HepG2 (cell line): ENCODE results near the gene SLC4A5. TPM values are rescaled to one million over a fixed set of nuclear protein-coding genes. Genes with fewer than 3 reads are reported as not detected.

Experiments used
- ARID4A ChIP-seq: sonication (generic); formaldehyde crosslinking; IDR thresholded peaks from 2 replicates; pipeline ENCODE4 v1.5.0; 2020; ENCODE audit warnings: mild to moderate bottlenecking, missing genetic modification reagents, borderline replicate concordance
- BHLHE40 ChIP-seq: IDR thresholded peaks from 2 replicates; pipeline ENCODE4 v1.6.1; 2011; ENCODE audit warnings: low read length, improper control_type of control experiment
- CHCHD3 ChIP-seq: sonication (generic); formaldehyde crosslinking; IDR thresholded peaks from 2 replicates; pipeline ENCODE4 v1.8.0; 2022; ENCODE audit warnings: mild to moderate bottlenecking, missing genetic modification reagents, moderate library complexity
- EED ChIP-seq: sonication (generic); formaldehyde crosslinking; IDR thresholded peaks from 2 replicates; pipeline ENCODE4 v1.5.0; 2020; ENCODE audit warnings: mild to moderate bottlenecking, missing genetic modification reagents
- ELK4 ChIP-seq: sonication (generic); formaldehyde crosslinking; IDR thresholded peaks from 2 replicates; pipeline ENCODE4 v1.9.0; 2021; ENCODE audit warnings: missing genetic modification reagents, borderline replicate concordance
- HOXA7 ChIP-seq: sonication (generic); formaldehyde crosslinking; IDR thresholded peaks from 2 replicates; pipeline ENCODE4 v1.8.1; 2022; ENCODE audit warnings: mild to moderate bottlenecking, missing genetic modification reagents, moderate library complexity
- MAZ ChIP-seq, 2 experiments: sonication (generic) in 1 of 2; formaldehyde crosslinking in 1 of 2; IDR thresholded peaks; 2 replicates each; pipeline versions ENCODE4 v1.5.0 to v1.6.1; 2012 to 2020; ENCODE audit warnings: low read depth in 2 of 2, mild to moderate bottlenecking in 2 of 2, borderline replicate concordance in 1 of 2, improper control_type of control experiment in 1 of 2, low read length in 1 of 2, missing genetic modification reagents in 1 of 2, moderate library complexity in 1 of 2
- MED8 ChIP-seq: sonication (generic); formaldehyde crosslinking; IDR thresholded peaks from 2 replicates; pipeline ENCODE4 v1.8.1; 2023; ENCODE audit warnings: mild to moderate bottlenecking, missing genetic modification reagents; ENCODE audit not compliant: insufficient replicate concordance
- MTF1 ChIP-seq: sonication (generic); formaldehyde crosslinking; IDR thresholded peaks from 2 replicates; pipeline ENCODE4 v1.5.0; 2020; ENCODE audit warnings: missing genetic modification reagents
- MXI1 ChIP-seq: IDR thresholded peaks from 3 replicates; pipeline ENCODE4 v1.6.1; 2012; ENCODE audit warnings: low read depth, low read length, inconsistent platforms, borderline replicate concordance
- NAIF1 ChIP-seq: sonication (generic); formaldehyde crosslinking; IDR thresholded peaks from 2 replicates; pipeline ENCODE4 v1.5.0; 2020; ENCODE audit warnings: mild to moderate bottlenecking, missing genetic modification reagents, borderline replicate concordance
- NR2F1 ChIP-seq, 2 experiments: fragments of 450-650 bp in 1 of 2; formaldehyde crosslinking in 1 of 2; IDR thresholded peaks; 2 replicates each; pipeline versions ENCODE4 v1.5.0 to v1.6.1; 2016 to 2020; ENCODE audit warnings: mild to moderate bottlenecking in 1 of 2, missing compliant biosample characterization in 1 of 2, missing genetic modification reagents in 1 of 2, moderate library complexity in 1 of 2
- PAX8 ChIP-seq: sonication (generic); formaldehyde crosslinking; IDR thresholded peaks from 2 replicates; pipeline ENCODE4 v1.8.0; 2022; ENCODE audit warnings: mild to moderate bottlenecking, missing genetic modification reagents, borderline replicate concordance
- SALL2 ChIP-seq: sonication (generic); formaldehyde crosslinking; IDR thresholded peaks from 2 replicates; pipeline ENCODE4 v1.8.1; 2023; ENCODE audit warnings: mild to moderate bottlenecking, missing genetic modification reagents, inconsistent platforms
- YEATS2 ChIP-seq: sonication (generic); formaldehyde crosslinking; IDR thresholded peaks from 2 replicates; pipeline ENCODE4 v1.4.0; 2020; ENCODE audit warnings: missing genetic modification reagents, borderline replicate concordance
- ZBTB2 ChIP-seq: sonication (generic); formaldehyde crosslinking; IDR thresholded peaks from 2 replicates; pipeline ENCODE4 v1.8.0; 2022; ENCODE audit warnings: low read depth, missing genetic modification reagents
- ZBTB3 ChIP-seq: sonication (generic); formaldehyde crosslinking; IDR thresholded peaks from 2 replicates; pipeline ENCODE4 v1.4.0; 2020; ENCODE audit warnings: low read depth, mild to moderate bottlenecking, moderate library complexity, missing genetic modification reagents, borderline replicate concordance
- ZNF260 ChIP-seq: sonication (generic); formaldehyde crosslinking; IDR thresholded peaks from 2 replicates; pipeline ENCODE4 v1.4.0; 2020; ENCODE audit warnings: missing genetic modification reagents, low read depth, mild to moderate bottlenecking, borderline replicate concordance
- ZNF775 ChIP-seq: sonication (generic); formaldehyde crosslinking; IDR thresholded peaks from 2 replicates; pipeline ENCODE4 v1.4.0; 2020; ENCODE audit warnings: missing genetic modification reagents, mild to moderate bottlenecking, moderate library complexity, borderline replicate concordance
- polyA plus RNA-seq, 8 experiments: library from polyadenylated mRNA; depleted of rRNA in 3 of 8; stranded (reverse) in 7 of 8; unstranded in 1 of 8; fragments of >200 nt; fragmentation: Illumina TruSeq in 4 of 8; extraction: Trizol in 4 of 8; gene quantifications; 2 replicates each; pipeline versions ENCODE4 v1.2.1 to v1.2.3, GENCODE V29; 2011 to 2016; ENCODE audit warnings: low read depth in 4 of 8, missing spikeins in 1 of 8, mixed read lengths in 1 of 8; ENCODE audit not compliant: insufficient read depth in 1 of 8
- total RNA-seq, 5 experiments: library from RNA; depleted of rRNA; stranded (reverse); fragments of >200 nt; fragmentation: Illumina TruSeq; extraction: Trizol; gene quantifications; 2 replicates each; pipeline ENCODE4 v1.2.3, GENCODE V29; 2016; ENCODE audit warnings: low read depth in 1 of 5

The SLC4A5 gene
- total and polyA plus RNA-seq, 2 of the 13 experiments (the other 11 are each of a cell fraction or from before 2014, with no cell fraction given), result 0.50 TPM; not detected in 1

- TF ChIP-seq MED8 (CRISPR knock-in tag) (peak; percentile 77), MTF1 (no peak; the same call in 1 of the 2 replicates), PAX8 (CRISPR knock-in tag) (peak; percentile 95), ZNF260 (CRISPR knock-in tag) (no peak), MAZ (IDR thresholded peaks at IDR 0.05; ENCODE audit: borderline replicate concordance, low read depth, low read length) (peak; percentile 77; the same call in 1 of the 2 replicates), MAZ (CRISPR knock-in tag; IDR thresholded peaks at IDR 0.05; ENCODE audit: low read depth) (peak; percentile 91), ZNF775 (CRISPR knock-in tag) (peak; percentile 56; the same call in 1 of the 2 replicates), YEATS2 (peak; percentile 12; the same call in 1 of the 2 replicates), NAIF1 (CRISPR knock-in tag) (no peak), SALL2 (CRISPR knock-in tag) (peak; percentile 65), ZBTB2 (CRISPR knock-in tag) (peak; percentile 80), ELK4 (no peak), NR2F1 (CRISPR knock-in tag; IDR thresholded peaks at IDR 0.05) (peak in 1 of 2 experiments; percentile 13; a peak in 1 of 4 replicates), ZBTB3 (CRISPR knock-in tag) (peak; percentile 88; the same call in 1 of the 2 replicates), BHLHE40 (no peak), EED (peak; percentile 86), ARID4A (CRISPR knock-in tag) (peak; percentile 93), HOXA7 (CRISPR knock-in tag) (peak; percentile 74; the same call in 1 of the 2 replicates), MXI1 (peak; percentile 79; the same call in 2 of the 3 replicates), CHCHD3 (CRISPR knock-in tag) (no peak; the same call in 1 of the 2 replicates)
These were observed 144.5 kb downstream of the SLC4A5 start, which contains the start of gene MTHFD2 (continued) for GRCh38 chr2:74198461-74199274.
